ENCODE results near the gene L3MBTL4.

The L3MBTL4 gene

GRCh38 chr18:6374935-6375529, 39.7 kb downstream of the L3MBTL4 start:
- H3K4me3 ChIP-seq (ENCODE audit: low read depth, low read length), result no peak overlapping the region
- TF ChIP-seq, protein P1, sequence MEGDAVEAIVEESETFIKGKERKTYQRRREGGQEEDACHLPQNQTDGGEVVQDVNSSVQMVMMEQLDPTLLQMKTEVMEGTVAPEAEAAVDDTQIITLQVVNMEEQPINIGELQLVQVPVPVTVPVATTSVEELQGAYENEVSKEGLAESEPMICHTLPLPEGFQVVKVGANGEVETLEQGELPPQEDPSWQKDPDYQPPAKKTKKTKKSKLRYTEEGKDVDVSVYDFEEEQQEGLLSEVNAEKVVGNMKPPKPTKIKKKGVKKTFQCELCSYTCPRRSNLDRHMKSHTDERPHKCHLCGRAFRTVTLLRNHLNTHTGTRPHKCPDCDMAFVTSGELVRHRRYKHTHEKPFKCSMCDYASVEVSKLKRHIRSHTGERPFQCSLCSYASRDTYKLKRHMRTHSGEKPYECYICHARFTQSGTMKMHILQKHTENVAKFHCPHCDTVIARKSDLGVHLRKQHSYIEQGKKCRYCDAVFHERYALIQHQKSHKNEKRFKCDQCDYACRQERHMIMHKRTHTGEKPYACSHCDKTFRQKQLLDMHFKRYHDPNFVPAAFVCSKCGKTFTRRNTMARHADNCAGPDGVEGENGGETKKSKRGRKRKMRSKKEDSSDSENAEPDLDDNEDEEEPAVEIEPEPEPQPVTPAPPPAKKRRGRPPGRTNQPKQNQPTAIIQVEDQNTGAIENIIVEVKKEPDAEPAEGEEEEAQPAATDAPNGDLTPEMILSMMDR (IDR thresholded peaks at IDR 0.05; ENCODE audit: borderline replicate concordance, insufficient read depth, low read depth, low read length), result no peak

DNA sequence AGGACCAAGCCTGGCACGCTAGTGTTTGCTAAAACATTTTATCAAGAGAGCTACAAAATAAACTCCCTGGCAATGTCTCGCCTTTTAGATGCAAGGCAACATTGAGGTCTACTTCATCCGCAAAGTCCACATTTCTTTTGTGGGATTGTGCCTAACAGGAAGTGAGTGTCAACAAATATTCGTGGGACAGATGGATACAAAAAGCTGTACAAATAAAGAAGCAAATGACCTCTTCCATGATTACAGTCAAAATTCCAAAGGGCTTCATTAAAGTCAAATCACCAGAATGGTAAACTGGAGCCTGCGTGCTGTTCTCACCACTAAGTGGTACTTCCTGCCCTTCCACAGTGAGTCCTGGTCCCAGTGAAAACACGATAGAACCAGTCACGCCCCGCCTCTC, 40.4 kb downstream of the L3MBTL4 start:
- H3K4me3 ChIP-seq (ENCODE audit: low read depth, low read length), result no peak overlapping the region
- TF ChIP-seq, protein P1 (IDR thresholded peaks at IDR 0.05; ENCODE audit: borderline replicate concordance, insufficient read depth, low read depth, low read length), result no peak

GRCh38 chr18:6373187-6373586, 41.5 kb downstream of the L3MBTL4 start:
- TF ChIP-seq, protein P1 (IDR thresholded peaks at IDR 0.05; ENCODE audit: borderline replicate concordance, insufficient read depth, low read depth, low read length), result no peak

GRCh38 chr18:6370886-6371635, 43.6 kb downstream of the L3MBTL4 start:
- TF ChIP-seq, protein P1 (IDR thresholded peaks at IDR 0.05; ENCODE audit: borderline replicate concordance, insufficient read depth, low read depth, low read length), result no peak
- no peak overlapping the region for H3K4me3 ChIP-seq (ENCODE audit: low read depth, low read length)

More at GRCh38 chr18:6373187-6373586, 41.5 kb downstream of the L3MBTL4 start:
- no peak overlapping the region for H3K4me3 ChIP-seq (ENCODE audit: low read depth, low read length)

GRCh38 chr18:6370410-6370809, 44.3 kb downstream of the L3MBTL4 start:
- TF ChIP-seq, protein P1 (IDR thresholded peaks at IDR 0.05; ENCODE audit: borderline replicate concordance, insufficient read depth, low read depth, low read length), result no peak
- H3K4me3 ChIP-seq (ENCODE audit: low read depth, low read length), result no peak overlapping the region

DNA sequence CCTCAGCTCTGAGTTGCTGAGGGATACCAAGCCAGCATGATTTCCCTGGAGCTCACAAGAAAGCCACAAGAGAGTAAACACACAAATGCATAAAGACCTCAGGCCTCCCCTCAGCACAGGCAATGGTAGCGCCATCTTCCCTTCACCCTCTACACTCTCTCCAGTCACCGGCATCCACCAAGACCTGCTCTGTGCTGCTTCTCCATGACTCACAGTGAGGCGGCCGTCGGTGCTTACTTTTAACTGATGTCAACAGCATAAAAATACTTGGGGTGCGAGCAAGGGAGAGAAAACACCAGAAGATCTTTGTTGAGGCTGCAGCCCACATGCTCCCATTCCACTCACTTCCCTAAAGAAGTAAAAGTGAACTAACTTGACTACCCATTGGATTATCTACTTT, 46.7 kb downstream of the L3MBTL4 start:
- TF ChIP-seq, protein P1 (IDR thresholded peaks at IDR 0.05; ENCODE audit: borderline replicate concordance, insufficient read depth, low read depth, low read length), result no peak

GRCh38 chr18:6367208-6367607, 47.5 kb downstream of the L3MBTL4 start:
- TF ChIP-seq, protein P1 (IDR thresholded peaks at IDR 0.05; ENCODE audit: borderline replicate concordance, insufficient read depth, low read depth, low read length), result no peak
- no peak overlapping the region for H3K4me3 ChIP-seq (ENCODE audit: low read depth, low read length)

More for the DNA sequence above, 46.7 kb downstream of the L3MBTL4 start:
- no peak overlapping the region for H3K4me3 ChIP-seq (ENCODE audit: low read depth, low read length)
